Cerebellar cortex (tissue), 1 donor: ENCODE measurements around the gene LY86.
A peak's percentile ranks its signal among the peaks of the same experiment; 100 is the strongest.
"Not testable (repeated sequence)": the region's sequence is repeated elsewhere in the genome, so short reads cannot be mapped to it uniquely, and the experiment has no call there.

Source experiments
- DNase-seq: peaks from one replicate; pipeline ENCODE4 v3.0.0-alpha.2; 2015; ENCODE audit warnings: low spot score

Gene LY86

GRCh38 chr6:6596529-6597328, 8.2 kb downstream of the LY86 start:
- no peak for DNase-seq

DNA sequence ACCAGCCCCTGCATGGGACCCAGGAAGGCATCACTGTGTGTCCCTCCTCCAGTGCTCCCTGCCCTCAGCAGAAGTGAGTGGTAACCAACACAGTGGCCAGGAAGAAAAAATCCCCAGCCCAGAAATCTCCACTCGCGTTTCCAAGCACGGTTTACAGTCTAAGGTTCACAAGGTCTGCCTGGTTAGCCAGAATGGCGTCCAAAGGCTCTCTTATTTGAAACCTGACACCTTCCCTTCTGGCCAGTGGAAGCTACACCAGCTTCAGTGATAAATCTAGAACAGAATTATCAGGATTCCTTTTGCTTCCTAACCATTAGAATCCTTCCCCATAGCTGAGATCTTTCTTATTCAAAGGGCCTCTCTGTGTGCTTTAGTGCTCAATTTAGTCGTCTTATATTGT, 9.2 kb downstream of the LY86 start:
- DNase-seq, result no peak

- peak; percentile 59 for DNase-seq
These were observed 11.0 kb downstream of the LY86 start for GRCh38 chr6:6599468-6599873.

DNA sequence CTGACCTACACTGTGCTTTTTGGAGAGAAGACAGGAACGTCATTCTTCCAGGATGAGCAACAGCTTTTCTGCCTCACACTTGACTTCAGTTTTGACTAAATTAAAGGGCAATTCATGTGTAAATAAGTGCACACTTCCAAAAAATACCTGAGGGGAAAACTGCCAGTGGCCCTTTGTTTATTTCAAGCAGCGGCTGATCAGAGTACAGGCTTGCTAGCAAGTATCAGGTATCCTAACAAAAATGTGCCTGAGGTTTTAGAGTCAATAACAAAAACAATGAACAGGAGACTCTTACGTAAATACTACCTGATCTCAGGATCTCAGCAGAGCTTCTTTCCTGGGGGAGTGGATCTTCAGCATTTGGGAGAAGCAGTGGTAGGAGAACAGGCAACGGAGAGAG, 12.4 kb downstream of the LY86 start:
- no peak for DNase-seq

DNA sequence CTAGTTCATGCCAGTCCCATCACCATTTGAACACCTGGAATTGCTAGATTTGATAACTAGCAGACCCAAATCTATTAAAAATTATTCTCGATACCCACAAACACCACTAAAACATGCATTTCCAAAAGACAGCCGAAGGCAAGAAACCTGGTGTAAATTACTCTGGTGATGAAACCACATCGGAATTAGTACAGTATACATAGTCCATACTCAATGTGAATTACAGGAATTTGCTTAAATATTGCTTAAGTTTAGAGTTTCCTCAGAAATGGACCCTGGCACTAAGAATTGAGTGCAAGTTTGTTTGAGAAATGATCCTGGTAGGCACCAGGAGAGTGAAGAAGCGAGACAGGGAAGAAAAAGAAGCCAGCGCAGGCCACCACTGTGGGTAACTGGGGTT, 13.7 kb downstream of the LY86 start:
- DNase-seq, result no peak

DNA sequence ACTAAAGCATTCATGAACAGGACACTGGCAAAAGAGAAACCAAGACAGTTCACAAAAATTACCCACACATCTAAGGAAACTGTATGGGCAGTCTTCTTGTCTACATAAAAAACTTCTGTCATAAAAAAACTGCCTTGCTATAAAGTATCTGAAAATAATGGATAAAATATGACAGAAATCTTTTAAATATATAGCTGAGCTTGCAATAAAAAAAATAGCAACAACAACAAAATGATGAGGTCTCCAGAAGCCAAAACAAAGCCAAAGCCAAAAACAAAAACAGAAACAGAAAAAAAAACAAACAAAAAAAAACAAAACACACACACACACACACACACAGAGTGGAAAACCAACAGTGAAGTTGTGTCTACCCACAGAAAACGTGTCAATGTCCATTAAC, 14.8 kb downstream of the LY86 start:
- no peak for DNase-seq

DNA sequence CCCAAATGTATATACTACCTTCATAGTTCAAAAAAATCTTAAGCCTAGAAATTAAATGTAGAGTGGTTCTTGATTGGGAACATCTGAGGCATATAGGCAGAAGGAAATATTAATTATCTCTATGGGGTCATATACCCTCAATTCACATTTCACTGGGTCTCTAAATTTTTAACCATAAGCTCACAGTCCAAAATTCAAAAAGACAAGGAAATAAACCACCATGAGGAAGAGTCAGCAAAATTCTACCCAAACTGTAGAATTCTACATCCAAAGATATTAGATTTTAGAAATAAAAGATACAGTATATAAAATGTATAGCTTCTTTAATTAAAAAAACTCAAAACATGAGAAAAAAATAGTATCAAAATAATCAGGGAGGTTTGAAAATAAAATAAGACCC, 15.5 kb downstream of the LY86 start:
- no peak for DNase-seq

DNA sequence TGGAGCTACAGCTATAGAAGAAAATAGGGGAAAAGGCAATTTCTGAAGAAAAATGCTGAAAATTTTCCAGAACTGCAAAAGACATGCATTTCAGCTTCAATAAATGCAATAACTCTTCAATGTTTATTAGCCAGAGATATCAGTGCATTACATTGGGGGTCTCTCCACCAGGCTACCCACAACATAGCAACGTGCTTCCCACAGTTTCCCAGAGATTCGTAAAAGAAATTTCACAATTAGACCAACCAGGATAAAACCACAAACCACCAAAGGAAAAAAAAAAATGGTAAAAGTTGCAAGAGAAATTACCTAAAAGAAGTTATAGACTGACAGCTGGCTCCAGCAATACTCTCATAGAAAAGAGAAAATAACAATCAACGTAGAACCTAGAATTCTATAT, 16.0 kb downstream of the LY86 start:
- DNase-seq, result no peak

DNA sequence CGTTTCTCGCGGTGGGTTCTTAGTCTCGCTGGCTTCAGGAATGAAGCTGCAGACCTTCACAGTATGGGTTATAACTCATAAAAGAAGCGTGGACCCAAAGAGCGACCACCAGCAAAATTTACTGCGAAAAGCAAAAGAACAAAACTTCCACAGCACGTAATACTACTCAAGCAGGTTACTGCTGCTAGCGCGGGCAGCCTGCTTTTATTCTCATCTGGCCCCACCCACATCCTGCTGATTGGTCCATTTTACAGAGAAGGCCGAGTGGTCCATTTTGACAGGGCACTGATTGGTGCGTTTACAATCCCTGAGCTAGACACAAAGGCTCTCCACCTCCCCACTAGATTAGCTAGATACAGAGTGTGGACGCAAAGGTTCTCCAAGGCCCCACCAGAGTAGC, 17.4 kb downstream of the LY86 start:
- DNase-seq, result no peak

DNA sequence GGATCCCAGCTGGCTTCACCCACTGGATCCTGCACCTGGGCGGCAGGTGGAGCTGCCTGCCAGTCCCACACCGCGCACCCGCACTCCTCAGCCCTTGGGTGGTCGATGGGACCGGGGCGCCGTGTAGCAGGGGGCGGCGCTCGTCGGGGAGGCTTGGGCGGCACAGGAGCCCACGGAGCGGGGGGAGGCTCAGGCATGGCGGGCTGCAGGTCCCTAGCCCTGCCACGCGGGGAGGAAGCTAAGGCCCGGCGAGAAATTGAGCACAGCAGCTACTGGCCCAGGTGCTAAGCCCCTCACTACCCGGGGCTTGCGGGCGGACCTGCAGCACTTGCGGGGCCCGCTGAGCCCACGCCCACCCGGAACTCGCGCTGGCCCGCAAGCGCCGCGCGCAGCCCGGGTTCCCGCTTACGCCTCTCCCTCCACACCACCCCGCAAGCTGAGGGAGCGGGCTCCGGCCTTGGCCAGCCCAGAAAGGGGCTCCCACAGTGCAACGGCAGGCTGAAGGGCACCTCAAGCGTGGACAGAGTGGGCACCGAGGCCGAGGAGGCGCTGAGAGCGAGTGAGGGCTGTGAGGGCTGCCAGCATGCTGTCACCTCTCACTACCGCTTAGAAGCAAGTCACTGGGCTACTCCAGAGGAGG, 18.0 kb downstream of the LY86 start:
- not testable (repeated sequence) for DNase-seq

DNA sequence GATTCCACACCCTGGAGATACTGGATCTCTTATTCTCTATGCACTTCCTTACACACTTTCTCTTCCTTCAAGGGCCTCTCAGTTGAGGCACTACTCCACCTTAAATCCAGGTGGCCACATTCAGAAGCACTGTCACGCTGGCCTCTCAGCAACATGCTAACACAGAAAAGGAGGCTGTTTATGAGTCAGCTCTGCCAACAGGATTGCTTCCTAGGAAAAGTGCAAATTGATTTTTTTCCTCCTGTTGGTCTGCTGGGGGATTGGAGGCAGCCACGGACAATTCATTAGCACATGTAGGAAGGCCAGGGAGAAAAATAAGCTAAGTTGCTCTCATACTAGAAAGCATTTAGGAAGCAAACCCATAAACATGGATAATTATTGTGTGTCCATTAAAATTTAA, 20.9 kb downstream of the LY86 start:
- DNase-seq, result no peak

DNA sequence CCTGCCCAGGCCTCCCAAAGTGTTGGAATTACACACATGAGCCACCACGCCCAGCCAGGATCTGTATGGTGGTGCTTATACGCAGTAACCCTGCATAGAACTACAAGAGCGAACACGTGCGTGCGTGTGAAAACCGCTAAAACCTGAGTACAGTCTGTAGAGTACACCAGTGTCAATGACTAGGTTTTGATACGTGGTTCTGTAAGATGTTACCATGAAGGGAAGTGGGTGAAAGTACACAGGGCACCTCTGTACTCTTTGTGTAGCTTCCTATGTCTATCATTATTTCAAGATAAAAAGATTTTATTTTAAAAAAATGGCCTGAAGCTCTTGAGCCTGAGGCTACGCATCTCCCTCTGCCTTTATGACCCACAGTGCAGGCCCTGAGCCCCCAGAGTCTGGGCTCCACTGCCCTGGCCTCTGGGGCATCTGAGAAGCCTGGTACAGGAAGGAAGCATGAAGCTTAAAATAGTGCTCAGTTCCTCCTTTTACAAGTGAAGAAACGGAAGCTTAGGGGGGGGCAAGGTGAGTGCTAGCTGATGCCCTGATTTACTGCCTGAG, 21.6 kb downstream of the LY86 start:
- no peak for DNase-seq

DNA sequence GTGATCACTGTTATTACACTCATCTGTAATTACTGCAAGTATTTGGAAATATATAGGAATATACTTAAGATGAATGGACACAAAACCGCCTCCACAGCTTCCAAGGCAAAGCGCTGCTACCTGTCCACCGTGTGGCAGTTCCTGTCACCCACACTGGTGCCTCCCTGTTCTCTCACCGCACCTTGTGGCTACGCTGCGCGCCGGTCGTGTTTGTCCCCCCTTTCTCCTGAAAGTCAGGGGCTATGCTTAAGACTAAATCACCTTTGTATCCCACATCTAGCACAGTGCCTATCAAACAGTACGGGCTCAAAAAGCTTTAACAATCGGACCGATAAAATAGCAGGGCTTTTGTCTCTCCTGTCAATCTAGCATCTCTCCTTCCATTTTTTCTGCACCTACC, 23.0 kb downstream of the LY86 start:
- no peak for DNase-seq

- no peak for DNase-seq
These were observed 23.8 kb downstream of the LY86 start for GRCh38 chr6:6612308-6612707.

DNA sequence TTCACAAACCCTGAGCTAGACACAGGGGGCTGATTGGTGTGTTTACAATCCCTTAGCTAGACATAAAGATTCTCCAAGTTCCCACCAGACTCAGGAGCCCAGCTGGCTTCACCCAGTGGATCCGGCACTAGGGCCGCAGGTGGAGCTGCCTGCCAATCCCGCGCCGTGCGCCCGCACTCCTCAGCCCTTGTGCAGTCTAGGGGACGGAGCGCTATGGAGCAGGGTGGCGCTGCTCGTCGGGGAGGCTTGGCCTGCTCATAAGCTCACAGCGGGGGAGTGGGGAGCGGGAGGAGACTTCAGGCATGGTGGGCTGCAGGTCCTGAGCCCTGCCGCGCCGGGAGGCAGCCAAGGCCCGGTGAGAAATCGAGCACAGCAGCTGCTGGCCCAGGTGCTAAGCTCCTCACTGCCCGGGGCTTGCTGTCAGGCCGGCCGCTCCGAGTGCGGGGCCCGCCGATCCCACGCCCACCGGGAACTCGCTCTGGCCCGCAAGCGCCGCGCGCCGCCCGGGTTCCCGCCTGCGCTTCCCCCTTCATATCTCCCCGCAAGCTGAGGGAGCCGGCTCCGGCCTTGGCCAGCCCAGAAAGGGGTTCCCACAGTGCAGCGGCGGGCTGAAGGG, 24.7 kb downstream of the LY86 start:
- DNase-seq, result not testable (repeated sequence)

DNA sequence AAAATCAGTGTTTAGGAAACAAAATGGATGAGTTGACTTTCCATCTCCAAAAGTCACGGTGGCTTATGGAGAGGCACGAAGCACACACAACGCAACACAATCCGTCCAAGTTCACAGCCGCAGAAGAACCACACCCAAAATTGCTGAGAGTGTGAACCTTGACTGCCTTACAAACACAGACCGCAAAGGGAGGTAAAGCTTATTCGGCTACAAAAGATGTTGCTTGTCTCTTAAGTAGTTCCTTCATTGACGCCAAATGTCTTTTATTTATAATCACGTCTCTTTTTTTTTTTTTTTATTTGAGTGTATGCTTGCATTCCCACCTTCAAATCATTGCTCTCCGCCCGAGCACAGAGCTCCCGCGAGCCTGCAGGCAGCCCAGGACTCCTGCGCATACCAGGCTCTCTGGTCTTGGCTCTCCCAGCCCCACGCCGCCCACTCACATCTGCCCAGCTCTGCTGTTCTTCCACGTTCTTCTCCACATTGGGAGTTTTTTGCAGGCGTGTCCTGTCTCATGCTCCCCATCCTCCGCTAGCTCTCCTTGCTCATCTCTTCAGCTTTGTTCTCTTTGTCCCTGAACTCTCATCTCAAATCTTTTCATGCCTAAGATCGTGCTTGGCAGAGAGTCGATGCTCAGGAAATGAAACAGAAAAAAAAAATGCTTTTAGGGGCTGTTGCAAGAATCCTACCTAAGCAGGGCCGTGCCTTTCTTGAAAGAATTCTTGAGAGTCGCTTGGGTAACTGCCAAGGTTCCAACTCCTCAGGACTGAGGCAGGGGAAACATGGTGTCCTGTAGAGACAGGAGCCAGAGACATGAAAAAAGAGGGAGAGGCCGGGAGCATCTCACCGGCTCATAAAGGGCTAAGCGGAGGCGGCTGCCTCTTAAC, 25.8 kb downstream of the LY86 start:
- DNase-seq, result no peak

- DNase-seq, result no peak
These were observed 26.4 kb downstream of the LY86 start for GRCh38 chr6:6614983-6615349.

DNA sequence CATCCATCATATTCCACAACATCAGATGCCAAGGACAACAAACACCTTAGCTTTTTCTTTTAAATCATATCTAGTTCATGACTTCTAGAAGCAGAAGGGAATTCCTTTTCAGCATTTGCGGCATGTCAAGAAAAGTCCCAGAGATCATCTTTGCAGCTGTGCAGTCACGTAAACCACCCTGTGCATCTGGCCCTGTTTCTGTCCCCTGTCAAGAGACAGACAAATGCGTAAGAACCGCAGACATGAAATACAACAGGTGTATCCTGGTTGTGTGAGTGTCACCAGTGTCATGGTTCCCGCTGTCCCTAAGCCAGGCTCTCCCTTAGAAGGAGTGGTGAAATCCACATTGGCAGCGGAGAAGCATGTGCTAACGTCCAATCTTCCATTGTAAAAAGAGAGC, 28.1 kb downstream of the LY86 start:
- no peak for DNase-seq

GRCh38 chr6:6619021-6619794, 30.7 kb downstream of the LY86 start:
- DNase-seq, result no peak

DNA sequence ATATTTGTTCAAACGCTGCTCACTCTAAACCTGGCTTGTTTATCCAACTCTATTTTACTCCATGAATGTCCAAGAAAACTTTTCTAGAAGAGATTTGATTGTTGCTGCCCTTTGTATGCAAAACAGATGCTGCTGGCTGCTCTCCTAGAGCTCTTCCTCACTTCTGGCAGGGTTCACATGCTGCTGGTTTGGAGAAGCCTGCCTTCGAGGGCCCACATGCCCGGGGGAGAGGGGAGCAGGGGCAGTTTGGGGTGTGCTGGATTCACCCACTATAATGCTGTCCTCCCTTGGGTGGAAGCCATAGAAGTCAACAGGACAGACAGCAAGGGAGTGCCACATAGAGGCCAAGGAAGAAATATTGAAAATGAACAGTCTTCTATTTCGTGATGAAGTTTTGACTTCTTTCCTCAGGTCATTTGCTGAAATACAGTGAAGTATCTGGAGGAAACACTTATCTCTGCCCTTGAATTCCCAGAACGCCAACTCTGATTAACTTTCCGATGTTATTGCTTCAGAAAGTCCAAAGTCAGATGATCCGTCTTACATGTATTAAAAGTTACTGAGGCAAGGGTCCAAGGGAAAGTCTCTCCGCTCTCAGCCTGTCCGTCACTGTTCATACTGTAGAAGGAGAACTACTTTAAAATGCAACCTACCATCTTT, 32.4 kb downstream of the LY86 start:
- DNase-seq, result no peak

DNA sequence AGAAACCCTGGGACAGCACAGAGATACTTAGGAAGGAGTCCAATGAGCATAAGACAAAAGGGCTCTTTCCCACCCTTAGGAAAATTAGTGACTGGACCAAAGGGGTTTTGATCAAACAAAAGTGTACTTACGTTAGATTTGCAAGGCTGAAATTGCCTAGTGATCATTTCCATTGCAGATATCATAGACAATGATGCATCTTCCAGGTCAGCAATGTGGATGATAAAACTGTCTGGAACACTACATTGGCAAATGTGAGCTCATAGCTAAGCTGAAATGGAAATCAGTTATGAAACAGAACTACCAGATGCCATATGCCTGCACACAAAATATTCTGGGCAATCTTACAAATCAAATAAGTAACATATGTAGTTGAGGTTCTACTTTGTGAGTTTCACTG, 34.0 kb downstream of the LY86 start:
- DNase-seq, result no peak
